Measurements from ENCODE around the gene PODN. TPM values are rescaled to one million over a fixed set of nuclear protein-coding genes. Genes with fewer than 3 reads are reported as not detected.

PODN gene
- polyA plus RNA-seq, 6 donors from 2014 or later = not detected

GRCh38 chr1:53071915-53072314 is 9.9 kb downstream of the PODN start:
- Mint-ChIP-seq H3K4me1 (no peaks in the 10 kb centered on the region), H3K27ac (peak overlapping the region in 1 of 6 donors; percentile 45), H3K36me3 (no peaks in the 10 kb centered on the region), H3K27me3 (peaks cover 5 to 10% (median 8%) of the 10 kb centered on the region in 3 donors), H3K4me3 (no peak overlapping the region), H3K9me3 (no peaks in the 10 kb centered on the region)
- ATAC-seq (ENCODE audit: low read depth in 2 of 2) (no peak), DNase-seq (no peak)

GRCh38 chr1:53073287-53073686 is 11.3 kb downstream of the PODN start:
- ATAC-seq (ENCODE audit: low read depth in 2 of 2) = no peak
- Mint-ChIP-seq H3K4me1 (no peaks in the 10 kb centered on the region), H3K9me3 (no peaks in the 10 kb centered on the region), H3K4me3 (no peak overlapping the region), H3K27me3 (peaks cover 5 to 8% (median 5%) of the 10 kb centered on the region in 3 donors), H3K27ac (no peak overlapping the region), H3K36me3 (no peaks in the 10 kb centered on the region)
- no peak for DNase-seq

GRCh38 chr1:53073868-53074311 is 11.9 kb downstream of the PODN start:
- no peaks in the 10 kb centered on the region for H3K9me3 Mint-ChIP-seq
- ATAC-seq (ENCODE audit: low read depth in 2 of 2) (no peak), DNase-seq (no peak)
- no peak overlapping the region for H3K27ac Mint-ChIP-seq
- no peak overlapping the region for H3K4me3 Mint-ChIP-seq
- no peaks in the 10 kb centered on the region for H3K36me3 Mint-ChIP-seq
- H3K4me1 Mint-ChIP-seq = no peaks in the 10 kb centered on the region
- peaks cover 5 to 8% (median 5%) of the 10 kb centered on the region in 3 donors for H3K27me3 Mint-ChIP-seq

GRCh38 chr1:53074313-53075154 is 12.5 kb downstream of the PODN start:
- H3K4me3 Mint-ChIP-seq = no peak overlapping the region
- H3K4me1 Mint-ChIP-seq = no peaks in the 10 kb centered on the region
- no peak overlapping the region for H3K27ac Mint-ChIP-seq
- no peaks in the 10 kb centered on the region for H3K36me3 Mint-ChIP-seq
- DNase-seq = no peak
- H3K9me3 Mint-ChIP-seq = no peaks in the 10 kb centered on the region
- ATAC-seq (ENCODE audit: low read depth in 2 of 2) = no peak
- peaks cover 5 to 8% (median 5%) of the 10 kb centered on the region in 3 donors for H3K27me3 Mint-ChIP-seq

GRCh38 chr1:53075206-53075605 is 13.2 kb downstream of the PODN start:
- H3K27ac Mint-ChIP-seq = no peak overlapping the region
- H3K27me3 Mint-ChIP-seq = peaks cover 5 to 8% (median 5%) of the 10 kb centered on the region in 3 donors
- H3K9me3 Mint-ChIP-seq = no peaks in the 10 kb centered on the region

GRCh38 chr1:53075761-53076163 is 13.7 kb downstream of the PODN start:
- Mint-ChIP-seq H3K27ac (peak overlapping the region in 1 of 6 donors; percentile 28), H3K4me3 (no peak overlapping the region), H3K36me3 (no peaks in the 10 kb centered on the region), H3K9me3 (no peaks in the 10 kb centered on the region), H3K27me3 (peaks cover 5 to 8% (median 5%) of the 10 kb centered on the region in 3 donors), H3K4me1 (no peaks in the 10 kb centered on the region)
- no peak for DNase-seq
- no peak for ATAC-seq (ENCODE audit: low read depth in 2 of 2)

More at GRCh38 chr1:53075206-53075605, 13.2 kb downstream of the PODN start:
- no peak overlapping the region for H3K4me3 Mint-ChIP-seq
- DNase-seq (no peak), ATAC-seq (ENCODE audit: low read depth in 2 of 2) (no peak)
- no peaks in the 10 kb centered on the region for H3K4me1 Mint-ChIP-seq
- no peaks in the 10 kb centered on the region for H3K36me3 Mint-ChIP-seq

- no peaks in the 10 kb centered on the region for H3K9me3 Mint-ChIP-seq
- no peaks in the 10 kb centered on the region for H3K36me3 Mint-ChIP-seq
- H3K27me3 Mint-ChIP-seq = peaks cover 5 to 8% (median 5%) of the 10 kb centered on the region in 3 donors
- peak overlapping the region in 1 of 6 donors; percentile 28 for H3K27ac Mint-ChIP-seq
- H3K4me3 Mint-ChIP-seq = no peak overlapping the region
- no peak for DNase-seq
- H3K4me1 Mint-ChIP-seq = no peaks in the 10 kb centered on the region
- no peak for ATAC-seq (ENCODE audit: low read depth in 2 of 2)
Measured at GRCh38 chr1:53076165-53076564, 14.2 kb downstream of the PODN start.

GRCh38 chr1:53076721-53077598 is 14.9 kb downstream of the PODN start:
- DNase-seq (no peak), ATAC-seq (ENCODE audit: low read depth in 2 of 2) (no peak)
- no peaks in the 10 kb centered on the region for H3K4me1 Mint-ChIP-seq
- no peak overlapping the region for H3K27ac Mint-ChIP-seq
- no peaks in the 10 kb centered on the region for H3K9me3 Mint-ChIP-seq
- H3K4me3 Mint-ChIP-seq = no peak overlapping the region
- H3K27me3 Mint-ChIP-seq = peaks cover 5 to 8% (median 5%) of the 10 kb centered on the region in 3 donors
- no peaks in the 10 kb centered on the region for H3K36me3 Mint-ChIP-seq

- Mint-ChIP-seq H3K27ac (no peak overlapping the region), H3K4me1 (no peaks in the 10 kb centered on the region), H3K36me3 (no peaks in the 10 kb centered on the region), H3K27me3 (peaks cover 5 to 8% (median 5%) of the 10 kb centered on the region in 3 donors), H3K9me3 (no peaks in the 10 kb centered on the region), H3K4me3 (no peak overlapping the region)
- ATAC-seq (ENCODE audit: low read depth in 2 of 2) = no peak
- no peak for DNase-seq
Measured at GRCh38 chr1:53077599-53077965, 15.6 kb downstream of the PODN start.

GRCh38 chr1:53078333-53079101 is 16.5 kb downstream of the PODN start:
- DNase-seq (no peak), ATAC-seq (ENCODE audit: low read depth in 2 of 2) (no peak)
- Mint-ChIP-seq H3K27me3 (peaks cover 5 to 16% (median 8%) of the 10 kb centered on the region in 3 donors), H3K4me1 (peaks cover 0 to 8% (median 0%) of the 10 kb centered on the region in 3 donors), H3K36me3 (no peaks in the 10 kb centered on the region), H3K27ac (no peak overlapping the region), H3K9me3 (no peaks in the 10 kb centered on the region), H3K4me3 (no peak overlapping the region)

GRCh38 chr1:53079251-53079650 is 17.2 kb downstream of the PODN start:
- ATAC-seq (ENCODE audit: low read depth in 2 of 2) = no peak
- H3K27ac Mint-ChIP-seq = peak overlapping the region in 1 of 6 donors; percentile 22
- no peak for DNase-seq
- no peaks in the 10 kb centered on the region for H3K9me3 Mint-ChIP-seq
- peaks cover 0 to 8% (median 0%) of the 10 kb centered on the region in 3 donors for H3K4me1 Mint-ChIP-seq
- H3K36me3 Mint-ChIP-seq = no peaks in the 10 kb centered on the region
- H3K4me3 Mint-ChIP-seq = peak overlapping the region in 1 of 8 donors; percentile 22
- peaks cover 5 to 17% (median 13%) of the 10 kb centered on the region in 3 donors for H3K27me3 Mint-ChIP-seq

GRCh38 chr1:53080041-53080440 is 18.0 kb downstream of the PODN start:
- Mint-ChIP-seq H3K27me3 (peaks cover 3 to 16% (median 13%) of the 10 kb centered on the region in 3 donors), H3K4me1 (peaks cover 0 to 8% (median 0%) of the 10 kb centered on the region in 3 donors), H3K9me3 (no peaks in the 10 kb centered on the region), H3K36me3 (no peaks in the 10 kb centered on the region), H3K27ac (peak overlapping the region in 1 of 6 donors; percentile 15), H3K4me3 (no peak overlapping the region)
- DNase-seq = no peak
- no peak for ATAC-seq (ENCODE audit: low read depth in 2 of 2)

- no peak for DNase-seq
- Mint-ChIP-seq H3K27ac (peak overlapping the region in 1 of 6 donors; percentile 4), H3K9me3 (no peaks in the 10 kb centered on the region), H3K4me1 (peaks cover 0 to 8% (median 0%) of the 10 kb centered on the region in 3 donors), H3K36me3 (no peaks in the 10 kb centered on the region), H3K4me3 (no peak overlapping the region), H3K27me3 (peaks cover 0 to 10% (median 9%) of the 10 kb centered on the region in 3 donors)
- ATAC-seq (ENCODE audit: low read depth in 2 of 2) = no peak
Measured at GRCh38 chr1:53080769-53081168, 18.8 kb downstream of the PODN start.

Measured in naive B cell (primary cell).